ENCODE data around the gene DNAL1.
"Not testable (repeated sequence)": the region's sequence is repeated elsewhere in the genome, so short reads cannot be mapped to it uniquely, and the experiment has no call there.

Gene DNAL1

DNA sequence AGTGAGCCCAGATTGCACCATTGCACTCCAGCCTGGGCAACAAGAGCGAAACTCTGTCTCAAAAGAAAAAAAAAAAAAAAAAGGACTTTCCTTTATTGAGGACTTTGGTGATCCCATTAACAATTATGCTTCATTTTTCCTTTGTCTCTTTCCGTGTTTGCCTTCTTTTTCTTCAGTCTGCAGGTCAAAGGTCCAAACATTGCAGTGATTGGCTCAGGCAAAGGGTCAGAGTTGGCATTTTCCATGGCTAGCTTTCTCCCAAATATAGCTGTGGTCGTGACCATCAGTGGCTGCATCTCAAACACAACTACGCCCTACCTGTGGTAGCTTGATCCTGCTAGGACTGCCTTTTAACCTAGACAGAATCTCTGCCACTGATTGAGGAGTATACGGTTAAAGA is 7.0 kb upstream of the DNAL1 start:
- no peak for DNase-seq (ENCODE audit: low read depth in 2 of 2, low spot score in 1 of 2)

DNA sequence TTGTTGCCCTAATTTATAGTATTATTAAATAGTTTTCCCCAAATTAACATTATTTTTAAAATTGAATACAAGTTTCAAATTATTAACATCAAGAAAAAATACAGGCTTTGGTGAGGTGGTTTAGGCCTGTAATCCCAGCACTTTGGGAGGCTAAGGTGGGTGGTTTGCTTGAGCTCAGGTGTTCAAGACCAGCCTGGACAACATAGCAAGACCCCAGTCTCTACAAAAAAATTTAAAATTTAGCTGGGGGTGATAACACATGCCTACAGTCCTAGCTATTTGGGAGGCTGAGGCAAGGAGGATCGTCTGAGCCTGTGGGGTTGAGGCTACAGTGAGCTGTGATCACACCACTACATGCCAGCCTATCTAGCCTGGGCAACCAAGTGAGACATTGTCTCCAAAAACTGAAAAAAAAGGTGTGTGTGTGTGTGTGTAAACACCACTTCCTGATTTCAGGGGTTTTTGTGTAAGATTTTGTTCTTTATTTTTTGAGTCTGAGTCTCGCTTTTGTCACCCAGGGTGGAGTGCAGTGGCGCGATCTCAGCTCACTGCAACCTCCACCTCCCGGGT is 3.9 kb upstream of the DNAL1 start:
- no peak for DNase-seq (ENCODE audit: low read depth in 2 of 2, low spot score in 1 of 2)

DNA sequence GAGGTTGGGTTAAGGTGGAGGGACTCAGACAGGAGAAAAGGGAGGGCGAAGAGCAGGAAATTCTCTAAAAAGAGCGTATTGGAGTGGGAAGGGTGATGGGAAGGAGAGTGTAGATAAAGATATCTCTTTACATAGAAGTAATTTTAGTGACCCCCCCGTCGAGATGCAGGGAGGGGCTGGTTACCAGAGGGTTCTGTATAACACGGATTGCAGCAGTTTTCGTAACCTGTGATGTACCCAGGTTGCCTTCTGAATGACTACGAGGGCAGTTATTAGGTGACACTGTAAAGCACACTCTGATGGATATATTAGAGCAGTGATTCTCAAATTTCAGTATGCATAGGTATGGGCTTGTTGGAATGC is 443 bp downstream of the DNAL1 start:
- no peak for DNase-seq (ENCODE audit: low read depth in 2 of 2, low spot score in 1 of 2)

DNA sequence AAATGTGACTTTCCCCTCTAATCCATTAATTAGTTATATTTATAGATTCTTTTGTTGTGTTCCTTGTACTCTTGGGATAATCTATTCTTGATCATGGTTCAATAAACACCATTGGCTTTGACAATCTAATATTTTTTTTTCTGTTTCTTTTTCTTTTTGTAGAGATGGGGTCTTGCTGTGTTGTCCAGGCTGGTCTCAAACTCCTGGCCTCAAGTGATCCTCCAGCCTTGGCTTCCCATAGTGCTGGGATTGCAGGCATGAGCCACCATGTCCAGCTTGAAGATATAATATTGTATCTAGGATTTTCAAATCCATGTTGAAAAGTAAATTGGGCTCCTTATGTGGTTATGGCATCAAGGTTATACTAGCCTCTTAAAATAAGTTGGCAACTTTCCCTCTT is 6.2 kb downstream of the DNAL1 start:
- no peak for DNase-seq (ENCODE audit: low read depth in 2 of 2, low spot score in 1 of 2)

DNA sequence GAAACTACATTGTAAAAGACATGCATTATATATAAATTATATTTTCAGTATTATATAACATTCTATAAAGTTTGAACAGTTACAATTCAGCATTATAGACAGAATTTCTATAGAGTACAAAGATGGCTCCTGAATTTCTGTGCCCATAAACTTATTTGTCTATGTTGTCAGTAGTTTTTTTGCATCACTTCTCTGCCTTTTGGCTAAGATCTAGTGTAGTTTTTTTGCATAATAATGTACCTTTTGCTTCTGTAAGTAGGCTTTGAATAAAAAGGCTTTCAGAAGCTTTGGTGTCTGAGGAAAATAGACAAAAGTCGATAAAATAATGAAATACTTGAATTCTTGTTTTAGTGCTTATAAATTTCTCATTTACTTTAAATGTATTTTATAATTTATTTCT is 11.1 kb downstream of the DNAL1 start:
- no peak for DNase-seq (ENCODE audit: low read depth in 2 of 2, low spot score in 1 of 2)

DNA sequence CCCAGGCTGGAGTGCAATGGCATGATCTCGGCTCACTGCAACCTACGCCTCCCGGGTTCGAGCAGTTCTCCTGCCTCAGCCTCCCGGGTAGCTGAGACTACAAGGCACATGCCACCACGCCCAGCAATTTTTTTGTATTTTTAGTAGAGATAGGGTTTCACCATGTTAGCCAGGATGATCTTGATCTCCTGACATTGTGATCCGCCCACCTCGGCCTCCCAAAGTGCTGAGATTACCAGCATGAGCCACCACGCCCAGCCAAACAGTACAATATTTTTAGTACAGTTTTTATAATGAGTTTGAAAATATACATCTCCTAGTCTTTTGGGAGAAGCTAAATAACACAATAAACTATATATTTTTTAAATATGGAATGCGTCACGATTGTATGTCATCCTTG is 14.4 kb downstream of the DNAL1 start:
- not testable (repeated sequence) for DNase-seq (ENCODE audit: low read depth in 2 of 2, low spot score in 1 of 2)

DNA sequence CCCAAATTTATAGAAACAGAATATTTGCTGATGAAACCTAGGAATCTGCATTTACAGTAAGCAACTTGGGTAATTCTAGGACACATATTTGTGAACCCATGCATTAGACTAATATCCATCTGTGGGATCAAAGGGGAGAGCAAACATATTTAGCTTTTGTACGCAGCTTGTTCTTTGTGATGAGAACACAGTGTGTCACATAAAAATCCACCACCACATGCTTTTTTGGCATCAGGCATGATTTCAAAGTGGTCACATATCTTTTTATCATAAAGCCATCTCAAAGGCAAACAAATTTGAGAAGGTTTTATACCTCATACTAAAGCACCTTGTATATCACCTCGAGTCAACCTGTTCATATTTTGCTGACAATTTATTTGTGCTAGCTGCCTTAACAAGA is 15.7 kb downstream of the DNAL1 start:
- no peak for DNase-seq (ENCODE audit: low read depth in 2 of 2, low spot score in 1 of 2)

DNA sequence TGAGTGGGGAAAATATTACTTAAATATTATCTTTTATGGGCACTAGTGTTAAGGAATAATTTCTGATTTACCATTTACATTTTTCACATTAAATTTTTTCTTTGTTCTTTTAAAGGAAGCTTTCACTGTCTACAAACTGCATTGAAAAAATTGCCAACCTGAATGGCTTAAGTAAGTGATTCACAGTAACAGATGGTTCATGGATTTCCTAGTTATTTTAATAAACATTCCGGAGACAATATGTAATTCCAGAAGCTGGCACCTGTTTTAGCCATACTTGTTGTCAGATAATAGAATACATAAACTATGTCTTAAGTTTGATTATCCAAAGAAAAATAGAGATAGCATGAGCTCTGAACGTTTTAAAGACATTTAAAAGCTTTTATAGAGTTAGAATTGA is 17.1 kb downstream of the DNAL1 start:
- DNase-seq (ENCODE audit: low read depth in 2 of 2, low spot score in 1 of 2) = no peak

DNA sequence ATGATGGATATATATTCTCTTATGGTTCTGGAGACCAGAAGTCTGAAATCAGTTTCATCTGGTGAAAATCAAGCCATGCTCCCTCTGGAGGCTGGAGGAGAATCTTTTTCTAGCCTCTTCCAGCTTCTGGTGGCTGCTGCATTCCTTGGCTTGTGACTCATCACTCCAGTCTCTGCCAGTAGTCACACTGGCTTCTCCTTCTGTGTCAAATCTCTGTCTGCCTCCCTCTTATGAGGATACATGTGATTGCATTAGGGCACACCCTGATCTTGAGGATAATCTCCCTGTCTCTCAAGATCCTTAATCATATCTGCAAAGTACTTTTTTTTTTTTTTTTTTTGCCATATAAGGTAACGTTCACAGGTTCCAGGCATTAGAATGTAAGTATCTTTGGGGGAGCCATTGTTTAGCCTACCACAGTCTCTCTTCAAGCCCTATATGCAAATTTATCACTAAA is 17.7 kb downstream of the DNAL1 start:
- no peak for DNase-seq (ENCODE audit: low read depth in 2 of 2, low spot score in 1 of 2)

DNA sequence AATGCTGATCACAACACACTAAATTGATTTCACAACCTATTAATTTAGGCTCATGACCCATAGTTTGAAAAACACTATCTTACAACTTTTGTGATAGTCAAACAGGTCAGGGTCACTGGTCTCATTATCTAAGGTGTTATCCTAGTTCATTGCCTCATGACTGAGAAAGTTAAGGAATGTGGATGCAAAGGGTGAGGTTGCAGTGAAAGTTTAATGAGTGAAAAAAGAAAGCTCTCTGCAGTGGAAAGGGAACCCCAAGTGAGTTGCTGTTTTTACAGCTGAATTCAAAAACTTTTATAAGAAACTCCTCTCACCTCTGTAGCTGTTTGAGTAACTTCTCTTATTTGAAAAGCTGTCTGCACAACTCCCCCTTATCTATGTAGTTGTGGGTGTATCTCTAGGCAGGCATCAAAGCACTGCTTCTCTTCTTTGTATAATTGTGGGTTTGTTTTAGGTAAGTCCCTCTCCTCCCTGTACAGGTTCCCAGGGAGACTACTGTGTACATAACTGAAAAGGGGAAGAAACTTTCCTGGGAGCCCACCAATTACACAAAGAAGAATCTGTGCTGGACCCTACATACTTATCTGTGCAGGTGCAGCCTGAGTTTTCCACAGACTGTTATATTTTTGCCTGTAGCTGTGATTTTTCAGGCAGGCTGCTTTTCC is 18.9 kb downstream of the DNAL1 start:
- DNase-seq (ENCODE audit: low read depth in 2 of 2, low spot score in 1 of 2) = no peak

DNA sequence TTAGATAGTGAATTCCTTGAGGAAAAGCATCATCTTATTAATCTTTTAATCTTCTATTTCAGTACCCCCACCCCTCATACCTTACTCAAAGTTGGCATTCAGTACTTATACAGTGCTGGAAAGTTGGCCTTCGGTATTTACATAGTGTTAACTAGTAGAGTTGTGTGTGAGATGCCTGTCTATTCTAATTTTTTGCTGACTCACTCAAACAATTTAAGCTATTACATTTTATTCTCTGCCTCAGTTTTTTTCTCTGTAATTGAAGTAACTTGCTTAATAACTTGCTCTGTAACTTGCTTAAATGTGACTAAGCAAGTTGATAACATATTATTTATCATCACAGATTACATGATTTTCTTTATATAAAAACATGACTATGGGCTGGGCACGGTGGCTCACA is 20.3 kb downstream of the DNAL1 start:
- no peak for DNase-seq (ENCODE audit: low read depth in 2 of 2, low spot score in 1 of 2)

DNA sequence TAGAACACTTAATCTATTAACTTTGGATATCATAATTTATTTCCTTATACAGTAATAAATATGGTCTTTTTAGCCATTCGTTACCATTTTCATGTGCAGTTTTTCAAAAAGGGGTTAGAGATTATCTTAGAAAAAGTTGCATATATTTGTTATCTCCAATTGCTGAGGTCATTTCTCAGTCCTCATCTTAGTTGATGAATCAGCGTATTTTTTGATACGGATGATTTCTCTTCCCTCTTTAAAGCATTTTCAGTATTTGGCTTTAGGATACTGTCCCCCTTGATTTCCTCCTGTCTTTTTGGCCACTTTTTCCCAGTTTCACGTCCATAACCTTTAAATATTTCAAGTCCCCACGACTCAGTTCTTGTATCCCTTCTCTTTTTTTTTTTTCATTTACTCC is 21.8 kb downstream of the DNAL1 start:
- no peak for DNase-seq (ENCODE audit: low read depth in 2 of 2, low spot score in 1 of 2)

DNA sequence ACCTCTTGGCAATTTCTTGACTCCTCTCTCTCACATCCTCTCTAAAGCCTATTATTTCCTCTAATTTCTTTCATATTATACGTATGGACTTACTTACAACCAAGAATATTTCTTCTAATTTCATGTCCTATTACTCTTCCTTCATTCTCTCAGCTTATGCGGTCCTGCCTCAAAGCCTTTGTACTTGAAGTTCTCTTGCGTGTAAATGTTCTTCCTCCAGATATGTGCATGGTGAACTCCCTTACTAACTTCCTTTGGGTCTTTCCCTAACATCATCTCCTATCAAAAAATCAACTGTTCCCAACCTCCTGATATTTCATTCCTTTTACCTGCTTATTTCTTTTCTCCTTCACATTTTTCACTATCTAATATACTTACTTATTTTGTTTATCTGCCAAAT is 23.1 kb downstream of the DNAL1 start:
- no peak for DNase-seq (ENCODE audit: low read depth in 2 of 2, low spot score in 1 of 2)

DNA sequence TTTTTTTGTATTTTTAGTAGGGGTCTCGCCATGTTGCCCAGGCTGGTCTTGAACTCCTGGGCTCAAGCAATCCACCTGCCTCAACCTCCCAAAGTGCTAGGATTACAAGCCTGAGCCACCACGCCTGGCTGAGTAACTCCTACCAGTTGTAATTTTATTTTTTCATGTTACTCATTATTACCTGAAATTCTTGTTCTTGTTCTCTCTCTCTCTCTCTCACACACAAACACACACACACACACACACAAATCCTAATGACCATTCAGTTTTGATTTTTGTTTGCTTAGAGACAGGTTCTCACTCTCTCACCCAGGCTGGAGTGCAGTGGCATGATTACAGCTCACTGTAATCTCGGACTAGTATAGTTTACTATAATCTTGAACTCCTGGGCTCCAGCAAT is 30.2 kb downstream of the DNAL1 start:
- no peak for DNase-seq (ENCODE audit: low read depth in 2 of 2, low spot score in 1 of 2)

DNA sequence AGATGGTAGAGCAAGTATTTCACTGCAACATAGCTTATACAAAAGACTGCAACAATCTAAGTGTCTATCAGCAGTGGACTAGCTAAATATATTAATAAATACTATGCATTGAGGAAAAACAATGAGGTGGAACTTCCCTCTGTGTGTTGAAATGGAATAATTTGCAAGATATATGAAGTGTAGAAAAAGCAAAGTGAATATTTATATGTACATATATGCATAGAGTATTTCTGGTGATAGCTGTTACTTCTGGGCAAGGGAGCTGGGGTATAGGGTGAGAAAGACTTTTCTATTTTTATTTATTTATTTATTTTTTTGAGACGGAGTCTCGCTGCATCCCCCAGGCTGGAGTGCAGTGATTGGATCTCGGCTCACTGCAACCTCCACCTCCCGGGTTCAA is 33.9 kb downstream of the DNAL1 start:
- DNase-seq (ENCODE audit: low read depth in 2 of 2, low spot score in 1 of 2) = no peak

DNA sequence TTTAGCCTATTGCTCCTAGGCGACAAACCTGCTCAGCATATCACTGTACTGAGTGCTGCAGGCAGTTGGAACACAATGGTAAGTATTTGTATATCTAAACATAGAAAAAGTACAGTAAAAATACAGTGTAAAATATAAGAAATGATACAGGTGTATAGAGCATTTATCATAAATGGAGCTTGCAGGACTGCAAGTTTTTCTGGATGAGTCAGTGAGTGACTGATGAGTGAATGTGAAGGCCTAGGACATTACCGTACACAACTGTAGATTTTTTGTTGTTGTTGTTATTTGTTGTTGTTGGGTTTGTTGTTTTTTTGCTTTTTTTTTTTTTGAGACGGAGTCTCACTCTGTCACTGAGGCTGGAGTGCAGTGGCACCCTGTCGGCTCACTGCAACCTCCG is 36.0 kb downstream of the DNAL1 start:
- DNase-seq (ENCODE audit: low read depth in 2 of 2, low spot score in 1 of 2) = no peak

DNA sequence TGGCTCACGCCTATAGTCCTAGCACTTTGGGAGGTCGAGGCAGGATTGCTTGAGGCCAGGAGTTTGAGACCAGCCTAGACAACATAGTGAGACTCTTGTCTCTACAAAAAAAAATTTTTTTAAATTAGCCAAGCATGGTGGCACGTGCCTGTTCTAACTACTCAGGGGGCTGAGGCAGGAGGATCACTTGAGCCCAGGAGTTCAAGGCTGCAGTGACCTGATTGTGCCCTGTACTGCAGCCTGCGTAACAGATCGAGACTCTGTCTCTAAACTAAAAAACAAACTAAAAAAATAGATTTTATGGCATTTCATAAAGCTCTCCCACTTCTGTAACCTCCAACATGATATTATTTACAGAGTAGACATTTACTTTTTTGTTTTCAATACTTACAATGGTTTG is 39.8 kb downstream of the DNAL1 start:
- no peak for DNase-seq (ENCODE audit: low read depth in 2 of 2, low spot score in 1 of 2)

DNA sequence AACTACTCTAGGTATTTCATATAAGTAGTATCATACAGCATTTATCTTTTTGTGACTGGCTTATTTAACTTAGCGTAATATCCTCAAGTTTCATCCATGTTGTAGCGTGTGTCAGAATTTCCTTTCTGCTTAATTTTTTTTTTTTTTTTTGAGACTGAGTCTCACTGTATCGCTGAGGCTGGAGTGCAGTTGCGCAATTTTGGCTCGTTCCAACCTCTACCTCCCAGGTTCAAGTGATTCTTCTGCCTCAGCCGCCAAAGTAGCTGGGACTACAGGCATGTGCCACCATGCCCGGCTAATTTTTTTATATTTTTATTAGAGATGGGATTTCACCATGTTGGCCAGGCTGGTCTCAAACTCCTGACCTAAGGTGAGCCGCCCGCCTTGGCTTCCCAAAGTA is 40.5 kb downstream of the DNAL1 start:
- no peak for DNase-seq (ENCODE audit: low read depth in 2 of 2, low spot score in 1 of 2)

DNA sequence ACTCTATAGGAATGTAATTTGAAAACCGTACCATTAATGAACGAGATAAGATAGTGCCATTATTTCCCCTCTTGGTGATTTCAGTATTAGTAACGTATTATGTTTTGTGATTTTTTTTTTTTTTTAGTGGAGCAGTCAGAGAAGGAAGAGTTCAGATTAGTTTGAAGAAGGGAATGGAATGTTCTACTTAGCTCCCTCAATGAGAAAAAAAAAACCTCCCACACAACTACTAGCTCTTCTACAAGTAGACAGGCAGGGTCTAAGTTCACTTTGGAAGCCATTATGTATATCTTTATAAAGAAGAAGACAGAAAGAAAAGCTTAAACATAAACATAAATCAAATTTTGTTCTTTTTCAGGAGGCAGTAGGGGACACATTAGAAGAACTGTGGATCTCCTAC is 42.1 kb downstream of the DNAL1 start:
- no peak for DNase-seq (ENCODE audit: low read depth in 2 of 2, low spot score in 1 of 2)

DNA sequence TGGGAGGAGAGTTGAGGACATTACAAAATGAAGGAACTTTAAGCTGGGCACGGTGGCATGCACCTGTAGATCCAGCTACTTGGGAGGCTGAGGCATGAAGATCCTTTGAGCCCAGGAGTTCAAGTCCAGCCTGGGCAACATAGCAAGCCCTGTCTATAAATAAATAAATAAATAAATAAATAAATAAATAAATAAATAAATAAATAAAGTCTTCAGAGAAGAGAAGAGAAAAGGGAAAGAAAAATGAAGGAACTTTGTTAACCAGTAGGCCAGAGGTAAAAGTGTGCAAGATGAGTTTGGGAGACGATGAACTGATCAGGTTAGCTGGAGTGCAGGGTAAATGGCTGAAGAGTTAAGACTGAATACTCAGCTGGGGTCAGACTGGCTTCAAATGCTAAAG is 49.3 kb downstream of the DNAL1 start:
- no peak for DNase-seq (ENCODE audit: low read depth in 2 of 2, low spot score in 1 of 2)

DNA sequence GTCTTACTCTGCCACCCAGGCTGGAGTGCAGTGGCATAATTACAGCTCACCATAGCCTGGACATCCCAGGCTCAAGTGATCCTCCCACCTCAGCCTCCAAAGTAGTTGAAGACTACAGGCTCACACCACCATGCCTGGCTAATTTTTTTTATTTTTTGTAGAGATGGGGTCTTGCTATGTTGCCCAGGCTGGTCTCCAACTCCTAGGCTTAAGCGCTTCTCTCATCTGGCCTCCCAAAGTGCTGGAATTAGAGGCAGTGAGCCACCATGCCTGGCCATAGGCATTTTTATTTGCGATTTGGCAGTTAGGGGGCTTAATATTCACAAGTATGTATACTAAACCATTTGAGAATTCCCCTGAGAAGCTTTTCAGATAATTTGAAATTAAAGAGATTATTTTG is 50.3 kb downstream of the DNAL1 start:
- no peak for DNase-seq (ENCODE audit: low read depth in 2 of 2, low spot score in 1 of 2)

DNA sequence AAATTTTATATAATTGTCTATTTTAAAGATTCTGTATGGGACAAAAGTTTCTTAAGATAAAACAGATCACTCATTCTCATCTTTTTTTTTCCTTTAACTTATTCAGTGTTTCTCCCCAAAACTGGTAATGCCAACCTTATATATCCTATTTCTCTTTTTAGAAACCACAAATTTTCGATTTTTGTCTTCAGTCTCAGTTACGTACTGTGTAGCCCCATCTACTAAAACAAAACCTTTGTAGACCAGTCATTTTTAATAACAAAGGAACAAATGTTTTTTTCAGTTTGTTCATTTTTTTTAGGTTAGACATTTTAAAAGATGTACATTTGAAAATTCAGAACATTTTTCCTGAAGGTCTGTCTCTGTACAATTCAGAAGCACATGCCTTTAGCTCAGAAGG is 51.2 kb downstream of the DNAL1 start:
- no peak for DNase-seq (ENCODE audit: low read depth in 2 of 2, low spot score in 1 of 2)

Data from stimulated activated CD8-positive, alpha-beta memory T cell treated with anti-CD3 and anti-CD28 coated beads, Interleukin-4, amount 100 ng/mL, for 4 hours (primary cell).